ENCODE data around the gene CSRP1. TPM values are rescaled to one million over a fixed set of nuclear protein-coding genes. Genes with fewer than 3 reads are reported as not detected.

CSRP1 gene
- total and polyA plus RNA-seq, 2 of the 13 experiments (the other 11 are each of a cell fraction or from before 2014, with no cell fraction given): 17.7 to 68.9 TPM

DNA sequence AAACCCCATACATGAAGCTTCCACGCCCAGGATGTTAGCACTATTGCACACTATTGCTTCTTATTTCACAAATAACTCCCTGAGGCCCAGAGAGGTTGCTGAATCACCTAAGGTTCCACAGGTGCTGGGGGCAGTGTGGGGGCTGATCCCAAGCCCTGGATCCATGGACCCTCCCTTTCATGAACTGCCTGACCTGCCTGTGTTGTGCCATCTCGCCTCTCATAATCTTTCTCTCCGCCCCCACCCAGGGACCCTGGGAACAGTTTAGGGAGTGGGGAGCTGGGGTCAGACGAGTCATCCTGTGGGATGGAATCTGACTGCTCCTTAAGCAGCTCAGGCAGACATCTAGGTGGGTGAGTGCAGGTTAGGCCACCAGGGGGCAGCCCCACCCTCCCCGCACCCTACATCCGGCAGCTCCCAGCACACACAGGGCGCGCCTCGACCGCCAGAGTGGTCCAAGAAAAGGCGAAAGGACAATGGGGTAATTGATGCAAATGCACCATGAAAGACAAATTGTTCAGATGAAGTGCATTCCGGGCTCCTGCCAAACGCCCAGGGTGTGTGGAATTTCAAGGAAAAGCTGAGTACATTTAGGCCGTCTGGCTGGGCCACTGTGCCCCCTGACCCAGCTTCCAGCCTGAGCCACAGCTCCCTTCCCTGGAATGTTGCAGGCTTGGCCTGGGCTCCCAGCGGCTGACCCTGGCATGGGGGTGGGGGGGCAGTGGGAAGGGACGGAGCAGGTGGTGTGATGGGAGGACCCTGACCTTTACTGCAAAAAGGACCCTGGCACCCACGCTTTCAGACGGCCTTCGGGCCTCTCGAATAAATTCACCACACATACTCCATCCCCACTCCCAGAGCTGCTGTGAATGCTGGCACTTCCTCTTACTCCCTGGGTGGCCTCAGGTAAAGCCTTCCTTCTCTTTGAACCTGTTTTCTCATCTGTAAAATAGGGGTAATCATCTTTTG lies 58.7 kb downstream of the CSRP1 start (continued):
- no peak for TF ChIP-seq ELF4 (CRISPR knock-in tag; IDR thresholded peaks at IDR 0.05; ENCODE audit: borderline replicate concordance)
- no peak for TF ChIP-seq MTERF4 (CRISPR knock-in tag; IDR thresholded peaks at IDR 0.05)
- TF ChIP-seq, protein P1, sequence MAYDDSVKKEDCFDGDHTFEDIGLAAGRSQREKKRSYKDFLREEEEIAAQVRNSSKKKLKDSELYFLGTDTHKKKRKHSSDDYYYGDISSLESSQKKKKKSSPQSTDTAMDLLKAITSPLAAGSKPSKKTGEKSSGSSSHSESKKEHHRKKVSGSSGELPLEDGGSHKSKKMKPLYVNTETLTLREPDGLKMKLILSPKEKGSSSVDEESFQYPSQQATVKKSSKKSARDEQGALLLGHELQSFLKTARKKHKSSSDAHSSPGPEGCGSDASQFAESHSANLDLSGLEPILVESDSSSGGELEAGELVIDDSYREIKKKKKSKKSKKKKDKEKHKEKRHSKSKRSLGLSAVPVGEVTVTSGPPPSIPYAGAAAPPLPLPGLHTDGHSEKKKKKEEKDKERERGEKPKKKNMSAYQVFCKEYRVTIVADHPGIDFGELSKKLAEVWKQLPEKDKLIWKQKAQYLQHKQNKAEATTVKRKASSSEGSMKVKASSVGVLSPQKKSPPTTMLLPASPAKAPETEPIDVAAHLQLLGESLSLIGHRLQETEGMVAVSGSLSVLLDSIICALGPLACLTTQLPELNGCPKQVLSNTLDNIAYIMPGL (CRISPR knock-in tag; IDR thresholded peaks at IDR 0.05; ENCODE audit: borderline replicate concordance in 1 of 2, low read depth in 1 of 2): peak; percentile 40 to 75; a peak in 2 of 4 replicates
- no peak for TF ChIP-seq ISX (CRISPR knock-in tag; conservative IDR thresholded peaks at IDR 0.05)
- no peak for TF ChIP-seq TBL1XR1 (IDR thresholded peaks at IDR 0.05; ENCODE audit: borderline replicate concordance, low read length, partially characterized antibody)
- 0 out of 2 replicates have a peak, but pooled peaks have one; percentile 50 for TF ChIP-seq ZNF740 (CRISPR knock-in tag; IDR thresholded peaks at IDR 0.05)
- TF ChIP-seq MAFG (CRISPR knock-in tag; IDR thresholded peaks at IDR 0.05): no peak
- TF ChIP-seq ZNF431 (CRISPR knock-in tag; IDR thresholded peaks at IDR 0.05; ENCODE audit: borderline replicate concordance, low read depth): no peak
